Measurements from ENCODE around the gene LRRC75A.

LRRC75A gene

GRCh38 chr17:16429083-16429482, 62.9 kb downstream of the LRRC75A start:
- H3K79me2 ChIP-seq (ENCODE audit: low read length), result no peaks in the 10 kb centered on the region

GRCh38 chr17:16428098-16428882, 63.7 kb downstream of the LRRC75A start:
- no peak for TF ChIP-seq EZH2phosphoT487 (IDR thresholded peaks at IDR 0.05; ENCODE audit: low read depth)
- peak; percentile 37 for TF ChIP-seq CTCF (IDR thresholded peaks at IDR 0.05; ENCODE audit: low read depth, low read length)
- H3K36me3 ChIP-seq (replicated peaks; ENCODE audit: low read depth, low read length), result no peaks in the 10 kb centered on the region
- H3K27ac ChIP-seq (ENCODE audit: low read length), result no peak overlapping the region
- H3K9ac ChIP-seq (ENCODE audit: low read length), result no peak overlapping the region
- no peaks in the 10 kb centered on the region for H3K9me3 ChIP-seq (ENCODE audit: insufficient read depth, low read length)
- H3K27me3 ChIP-seq (ENCODE audit: low read depth, low read length), result no peaks in the 10 kb centered on the region
- H4K20me1 ChIP-seq (ENCODE audit: insufficient read depth, low read length), result no peaks in the 10 kb centered on the region
- H3K4me1 ChIP-seq (ENCODE audit: low read length), result no peaks in the 10 kb centered on the region
- no peaks in the 10 kb centered on the region for H3K79me2 ChIP-seq (ENCODE audit: low read length)
- H3K4me3 ChIP-seq (ENCODE audit: low read length), result no peak overlapping the region
- no peak overlapping the region for H2AFZ ChIP-seq (ENCODE audit: low read depth, low read length)
- H3K4me2 ChIP-seq (ENCODE audit: low read length), result no peak overlapping the region

More at GRCh38 chr17:16429083-16429482, 62.9 kb downstream of the LRRC75A start:
- Histone ChIP-seq H4K20me1 (ENCODE audit: insufficient read depth, low read length) (no peaks in the 10 kb centered on the region), H3K36me3 (replicated peaks; ENCODE audit: low read depth, low read length) (no peaks in the 10 kb centered on the region), H2AFZ (ENCODE audit: low read depth, low read length) (no peak overlapping the region), H3K4me3 (ENCODE audit: low read length) (no peak overlapping the region), H3K27ac (ENCODE audit: low read length) (no peak overlapping the region), H3K9ac (ENCODE audit: low read length) (no peak overlapping the region), H3K4me2 (ENCODE audit: low read length) (no peak overlapping the region), H3K9me3 (ENCODE audit: insufficient read depth, low read length) (no peaks in the 10 kb centered on the region), H3K27me3 (ENCODE audit: low read depth, low read length) (no peaks in the 10 kb centered on the region), H3K4me1 (ENCODE audit: low read length) (no peaks in the 10 kb centered on the region)
- no peak for TF ChIP-seq EZH2phosphoT487 (IDR thresholded peaks at IDR 0.05; ENCODE audit: low read depth)
- TF ChIP-seq CTCF (IDR thresholded peaks at IDR 0.05; ENCODE audit: low read depth, low read length), result no peak

GRCh38 chr17:16427020-16427419, 65.0 kb downstream of the LRRC75A start:
- Histone ChIP-seq H3K4me1 (ENCODE audit: low read length) (no peaks in the 10 kb centered on the region), H3K9me3 (ENCODE audit: insufficient read depth, low read length) (no peaks in the 10 kb centered on the region), H3K36me3 (replicated peaks; ENCODE audit: low read depth, low read length) (no peaks in the 10 kb centered on the region), H3K27ac (ENCODE audit: low read length) (no peak overlapping the region), H3K4me2 (ENCODE audit: low read length) (no peak overlapping the region), H3K4me3 (ENCODE audit: low read length) (no peak overlapping the region), H3K27me3 (ENCODE audit: low read depth, low read length) (no peaks in the 10 kb centered on the region), H3K9ac (ENCODE audit: low read length) (no peak overlapping the region), H3K79me2 (ENCODE audit: low read length) (no peaks in the 10 kb centered on the region), H2AFZ (ENCODE audit: low read depth, low read length) (no peak overlapping the region), H4K20me1 (ENCODE audit: insufficient read depth, low read length) (no peaks in the 10 kb centered on the region)
- TF ChIP-seq EZH2phosphoT487 (IDR thresholded peaks at IDR 0.05; ENCODE audit: low read depth) (no peak), CTCF (IDR thresholded peaks at IDR 0.05; ENCODE audit: low read depth, low read length) (no peak)

- H3K36me3 ChIP-seq (replicated peaks; ENCODE audit: low read depth, low read length), result no peaks in the 10 kb centered on the region
- no peak overlapping the region for H3K27ac ChIP-seq (ENCODE audit: low read length)
- no peaks in the 10 kb centered on the region for H4K20me1 ChIP-seq (ENCODE audit: insufficient read depth, low read length)
- H3K79me2 ChIP-seq (ENCODE audit: low read length), result no peaks in the 10 kb centered on the region
- no peaks in the 10 kb centered on the region for H3K9me3 ChIP-seq (ENCODE audit: insufficient read depth, low read length)
- H3K4me3 ChIP-seq (ENCODE audit: low read length), result no peak overlapping the region
- no peak overlapping the region for H2AFZ ChIP-seq (ENCODE audit: low read depth, low read length)
- H3K9ac ChIP-seq (ENCODE audit: low read length), result no peak overlapping the region
- TF ChIP-seq CTCF (IDR thresholded peaks at IDR 0.05; ENCODE audit: low read depth, low read length) (no peak), EZH2phosphoT487 (IDR thresholded peaks at IDR 0.05; ENCODE audit: low read depth) (no peak)
- no peak overlapping the region for H3K4me2 ChIP-seq (ENCODE audit: low read length)
- no peaks in the 10 kb centered on the region for H3K27me3 ChIP-seq (ENCODE audit: low read depth, low read length)
- H3K4me1 ChIP-seq (ENCODE audit: low read length), result no peaks in the 10 kb centered on the region
Observed at GRCh38 chr17:16425698-16426659, 66.0 kb downstream of the LRRC75A start.

Data from OCI-LY3 (cell line).